Loucy (cell line): ENCODE measurements around the gene SNX3.
"Not testable (repeated sequence)": the region's sequence is repeated elsewhere in the genome, so short reads cannot be mapped to it uniquely, and the experiment has no call there.

ENCODE experiments used
- H2AFZ ChIP-seq: fragments of 200-600 bp; sonication (generic); 2 replicates; pipeline ENCODE4 v1.6.0; 2016; ENCODE audit warnings: antibody characterized with exemption, mild to moderate bottlenecking, low read length, moderate library complexity
- H3F3A ChIP-seq: fragments of 200-600 bp; 2 replicates; pipeline ENCODE4 v1.6.0; 2016; ENCODE audit warnings: antibody characterized with exemption, low read depth, mild to moderate bottlenecking
- H3K27me3 ChIP-seq: fragments of 200-600 bp; sonication (generic); 2 replicates; pipeline ENCODE4 v1.6.1; 2014; ENCODE audit warnings: low read length, mild to moderate bottlenecking; ENCODE audit not compliant: insufficient read depth, poor library complexity, severe bottlenecking
- H3K36me3 ChIP-seq: fragments of 200-600 bp; sonication (generic); 2 replicates; pipeline ENCODE4 v1.6.1; 2016; ENCODE audit warnings: low read length; ENCODE audit not compliant: insufficient read depth
- H3K4me1 ChIP-seq: fragments of 200-600 bp; sonication (generic); 2 replicates; pipeline ENCODE4 v1.5.1; 2014; ENCODE audit warnings: low read length, mild to moderate bottlenecking; ENCODE audit not compliant: insufficient read depth, poor library complexity, severe bottlenecking
- H3K4me2 ChIP-seq: fragments of 200-600 bp; sonication (generic); 2 replicates; pipeline ENCODE4 v1.6.0; 2014; ENCODE audit warnings: antibody characterized with exemption, low read length, low read depth, mild to moderate bottlenecking; ENCODE audit not compliant: poor library complexity, severe bottlenecking
- H3K4me3 ChIP-seq: fragments of 200-600 bp; sonication (generic); 2 replicates; pipeline ENCODE4 v1.5.1; 2014; ENCODE audit warnings: low read length, mild to moderate bottlenecking, mixed read lengths; ENCODE audit not compliant: poor library complexity, severe bottlenecking
- H3K79me2 ChIP-seq: fragments of 200-600 bp; sonication (generic); 2 replicates; pipeline ENCODE4 v1.6.1; 2014; ENCODE audit warnings: low read length; ENCODE audit not compliant: insufficient read depth
- H3K9ac ChIP-seq: fragments of 200-600 bp; sonication (generic); 2 replicates; pipeline ENCODE4 v1.6.0; 2014; ENCODE audit warnings: mild to moderate bottlenecking, low read depth, low read length, moderate library complexity; ENCODE audit not compliant: poor library complexity, severe bottlenecking
- H3K9me2 ChIP-seq: fragments of 200-600 bp; sonication (generic); replicated peaks from 2 replicates; pipeline ENCODE4 v1.6.1; 2016; ENCODE audit warnings: low read depth, low read length, mixed read lengths
- H3K9me3 ChIP-seq: fragments of 200-600 bp; sonication (generic); 2 replicates; pipeline ENCODE4 v1.6.1; 2014; ENCODE audit warnings: mild to moderate bottlenecking, antibody characterized with exemption, low read length, low read depth; ENCODE audit not compliant: insufficient read depth
- H4K20me1 ChIP-seq: fragments of 200-600 bp; sonication (generic); 2 replicates; pipeline ENCODE4 v1.6.0; 2014; ENCODE audit warnings: antibody characterized with exemption, low read length, mild to moderate bottlenecking; ENCODE audit not compliant: insufficient read depth, poor library complexity, severe bottlenecking
- EZH2phosphoT487 ChIP-seq: fragments of 200-600 bp; IDR thresholded peaks from 2 replicates; pipeline ENCODE4 v1.6.1; 2018; ENCODE audit warnings: antibody characterized with exemption, mild to moderate bottlenecking, moderate library complexity, borderline replicate concordance
- TF ChIP-seq, protein P1 (sequence below): fragments of 200-600 bp; sonication (generic); conservative IDR thresholded peaks from 2 replicates; pipeline ENCODE4 v1.5.1; 2014; ENCODE audit warnings: mild to moderate bottlenecking, antibody characterized with exemption, low read length

SNX3 gene

DNA sequence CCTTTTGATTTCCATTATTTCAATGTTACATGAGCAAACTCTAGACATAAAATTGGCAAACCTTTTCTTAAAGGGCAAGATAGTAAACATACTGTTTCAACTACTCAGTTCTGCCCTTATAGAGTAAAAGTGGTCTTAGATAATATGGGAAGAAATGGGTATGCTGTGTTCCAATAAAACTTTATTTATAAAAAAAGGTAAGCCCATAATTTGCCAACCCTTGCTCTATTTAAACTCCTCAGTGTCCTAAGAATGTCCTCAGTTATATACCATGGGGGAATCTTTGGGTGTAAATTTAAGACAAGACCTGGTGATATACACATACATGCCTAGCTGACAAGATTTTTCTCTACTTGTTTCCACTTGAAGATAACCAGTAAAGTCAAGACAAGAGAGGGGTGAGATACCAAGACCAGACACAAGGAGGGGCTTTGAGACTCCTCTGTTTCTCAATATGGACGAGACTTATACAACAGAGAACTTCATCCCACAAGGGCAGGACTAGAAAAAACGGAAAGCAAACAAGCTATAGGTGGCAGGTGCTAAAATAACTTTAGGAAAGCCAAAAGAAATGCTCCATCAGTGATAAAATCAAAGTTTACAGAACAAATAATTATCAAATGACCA, 10.5 kb downstream of the SNX3 start:
- no peak for TF ChIP-seq EZH2phosphoT487
- TF ChIP-seq, protein P1, sequence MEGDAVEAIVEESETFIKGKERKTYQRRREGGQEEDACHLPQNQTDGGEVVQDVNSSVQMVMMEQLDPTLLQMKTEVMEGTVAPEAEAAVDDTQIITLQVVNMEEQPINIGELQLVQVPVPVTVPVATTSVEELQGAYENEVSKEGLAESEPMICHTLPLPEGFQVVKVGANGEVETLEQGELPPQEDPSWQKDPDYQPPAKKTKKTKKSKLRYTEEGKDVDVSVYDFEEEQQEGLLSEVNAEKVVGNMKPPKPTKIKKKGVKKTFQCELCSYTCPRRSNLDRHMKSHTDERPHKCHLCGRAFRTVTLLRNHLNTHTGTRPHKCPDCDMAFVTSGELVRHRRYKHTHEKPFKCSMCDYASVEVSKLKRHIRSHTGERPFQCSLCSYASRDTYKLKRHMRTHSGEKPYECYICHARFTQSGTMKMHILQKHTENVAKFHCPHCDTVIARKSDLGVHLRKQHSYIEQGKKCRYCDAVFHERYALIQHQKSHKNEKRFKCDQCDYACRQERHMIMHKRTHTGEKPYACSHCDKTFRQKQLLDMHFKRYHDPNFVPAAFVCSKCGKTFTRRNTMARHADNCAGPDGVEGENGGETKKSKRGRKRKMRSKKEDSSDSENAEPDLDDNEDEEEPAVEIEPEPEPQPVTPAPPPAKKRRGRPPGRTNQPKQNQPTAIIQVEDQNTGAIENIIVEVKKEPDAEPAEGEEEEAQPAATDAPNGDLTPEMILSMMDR = peak; percentile 67
- Histone ChIP-seq H3K9me2 (no peaks in the 10 kb centered on the region), H3F3A (no peaks in the 10 kb centered on the region), H3K9me3 (no peaks in the 10 kb centered on the region), H3K4me3 (peak overlapping the region; percentile 36), H3K9ac (peak overlapping the region; percentile 11), H3K27me3 (no peaks in the 10 kb centered on the region), H2AFZ (no peak overlapping the region), H4K20me1 (peaks cover 72% of the 10 kb centered on the region), H3K79me2 (peaks cover 90% of the 10 kb centered on the region), H3K4me2 (peak overlapping the region; percentile 52), H3K4me1 (peaks cover 60% of the 10 kb centered on the region), H3K36me3 (no peaks in the 10 kb centered on the region; the same call in 1 of the 2 replicates)

DNA sequence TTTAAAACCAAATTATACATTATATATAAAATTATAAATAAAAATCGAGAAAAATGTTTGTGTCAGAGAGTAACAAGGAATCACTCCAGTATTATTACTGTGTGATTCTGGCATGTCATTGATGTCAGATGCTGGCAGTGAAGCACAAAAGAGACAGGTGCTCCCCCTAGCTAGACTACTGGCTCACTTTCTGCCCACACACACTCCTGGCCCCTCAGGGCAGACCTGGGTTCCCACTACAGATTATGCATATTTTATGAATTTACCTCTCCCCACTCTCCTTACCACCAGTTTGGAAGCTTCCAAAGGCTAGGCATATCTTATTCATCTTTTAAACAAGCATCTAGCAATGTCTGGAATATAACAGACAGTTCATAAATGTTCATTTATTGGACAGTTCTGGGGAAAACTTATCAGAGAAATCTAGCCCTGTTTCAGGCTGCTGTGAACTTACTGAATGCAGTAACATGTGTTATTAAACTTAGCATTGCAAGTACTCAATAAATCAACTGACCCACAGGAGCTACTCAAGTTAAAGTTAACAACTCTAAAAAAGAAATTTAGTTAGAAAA, 12.8 kb downstream of the SNX3 start:
- no peak overlapping the region for H3K9ac ChIP-seq
- peaks cover 89% of the 10 kb centered on the region for H3K79me2 ChIP-seq
- H3K4me2 ChIP-seq = peak overlapping the region; percentile 13
- H3K27me3 ChIP-seq = no peaks in the 10 kb centered on the region
- H3K4me3 ChIP-seq = no peak overlapping the region
- H4K20me1 ChIP-seq = peaks cover 52% of the 10 kb centered on the region
- H2AFZ ChIP-seq = no peak overlapping the region
- no peak for TF ChIP-seq EZH2phosphoT487
- TF ChIP-seq, protein P1 = peak; percentile 44
- H3K9me3 ChIP-seq = no peaks in the 10 kb centered on the region
- no peaks in the 10 kb centered on the region for H3F3A ChIP-seq
- peaks cover 13% of the 10 kb centered on the region; the same call in 1 of the 2 replicates for H3K36me3 ChIP-seq
- H3K9me2 ChIP-seq = no peaks in the 10 kb centered on the region
- peaks cover 39% of the 10 kb centered on the region for H3K4me1 ChIP-seq

GRCh38 chr6:108245095-108245494, 15.7 kb downstream of the SNX3 start:
- H4K20me1 ChIP-seq = peaks cover 32% of the 10 kb centered on the region
- not testable (repeated sequence) for H3K4me2 ChIP-seq, H3F3A ChIP-seq, H2AFZ ChIP-seq, H3K9ac ChIP-seq, H3K9me2 ChIP-seq, H3K4me3 ChIP-seq, H3K27me3 ChIP-seq
- peaks cover 13% of the 10 kb centered on the region; the same call in 1 of the 2 replicates for H3K9me3 ChIP-seq
- peaks cover 18% of the 10 kb centered on the region for H3K4me1 ChIP-seq
- H3K79me2 ChIP-seq = peaks cover 89% of the 10 kb centered on the region
- H3K36me3 ChIP-seq = peaks cover 30% of the 10 kb centered on the region; the same call in 1 of the 2 replicates

- no peak overlapping the region for H3K9ac ChIP-seq
- H3K4me1 ChIP-seq = peaks cover 13% of the 10 kb centered on the region
- peaks cover 20% of the 10 kb centered on the region for H4K20me1 ChIP-seq
- TF ChIP-seq, protein P1 = no peak
- TF ChIP-seq EZH2phosphoT487 = no peak
- H2AFZ ChIP-seq = no peak overlapping the region
- H3F3A ChIP-seq = no peaks in the 10 kb centered on the region
- H3K4me2 ChIP-seq = no peak overlapping the region
- H3K27me3 ChIP-seq = no peaks in the 10 kb centered on the region
- peaks cover 30% of the 10 kb centered on the region; the same call in 1 of the 2 replicates for H3K36me3 ChIP-seq
- no peak overlapping the region for H3K4me3 ChIP-seq
- H3K9me2 ChIP-seq = no peaks in the 10 kb centered on the region
- H3K79me2 ChIP-seq = peaks cover 90% of the 10 kb centered on the region
- peaks cover 13% of the 10 kb centered on the region; the same call in 1 of the 2 replicates for H3K9me3 ChIP-seq
Measured at GRCh38 chr6:108243836-108244235, 17.0 kb downstream of the SNX3 start.
